Osteoblast (primary cell): Measurements from ENCODE around the gene SYNGR3. TPM values are rescaled to one million over a fixed set of nuclear protein-coding genes. Genes with fewer than 3 reads are reported as not detected.

Experiments
- DNase-seq: peaks from one replicate; pipeline ENCODE4 v3.0.0; 2011; ENCODE audit warnings: low spot score, mixed read lengths; ENCODE audit not compliant: insufficient read length; ENCODE audit errors: missing footprints
- H2AFZ ChIP-seq: 2 replicates; pipeline ENCODE4 v1.6.0; 2011; ENCODE audit warnings: mild to moderate bottlenecking, low read length
- H3K27ac ChIP-seq: 2 replicates; pipeline ENCODE4 v1.5.1; 2011; ENCODE audit warnings: mild to moderate bottlenecking, low read depth, low read length, moderate library complexity
- H3K27me3 ChIP-seq: 2 replicates; pipeline ENCODE4 v1.6.0; 2012; ENCODE audit warnings: mild to moderate bottlenecking, control low read depth, inconsistent platforms, low read length, moderate library complexity; ENCODE audit not compliant: insufficient read depth
- H3K36me3 ChIP-seq: 2 replicates; pipeline ENCODE4 v1.5.1; 2011; ENCODE audit warnings: mild to moderate bottlenecking, low read length, control low read depth, moderate library complexity; ENCODE audit not compliant: insufficient read depth
- H3K4me1 ChIP-seq: 2 replicates; pipeline ENCODE4 v1.5.1; 2011; ENCODE audit warnings: mild to moderate bottlenecking, low read length, control low read depth, moderate library complexity; ENCODE audit not compliant: insufficient read depth
- H3K4me2 ChIP-seq: 2 replicates; pipeline ENCODE4 v1.6.0; 2011; ENCODE audit warnings: mild to moderate bottlenecking, low read length; ENCODE audit not compliant: insufficient read depth
- H3K4me3 ChIP-seq: fragments of 200-600 bp; sonication (generic); 3 replicates; pipeline ENCODE4 v1.5.1; 2012; ENCODE audit warnings: mild to moderate bottlenecking, low read length, inconsistent platforms; ENCODE audit not compliant: insufficient read depth
- H3K79me2 ChIP-seq: 2 replicates; pipeline ENCODE4 v1.6.0; 2012; ENCODE audit warnings: mild to moderate bottlenecking, low read length, control low read depth, inconsistent platforms; ENCODE audit not compliant: insufficient read depth
- H3K9me3 ChIP-seq: 2 replicates; pipeline ENCODE4 v1.5.1; 2011; ENCODE audit warnings: low read depth, low read length, control low read depth
- H4K20me1 ChIP-seq: 2 replicates; pipeline ENCODE4 v1.6.0; 2012; ENCODE audit warnings: mild to moderate bottlenecking, low read length, control low read depth; ENCODE audit not compliant: insufficient read depth
- total RNA-seq: library from RNA; depleted of rRNA; stranded (reverse); fragments of >200 nt; gene quantifications from 2 replicates; pipeline ENCODE4 v1.2.3, GENCODE V29; 2012
- TF ChIP-seq, protein P1 (sequence below): IDR thresholded peaks from 2 replicates; pipeline ENCODE4 v1.5.1; 2011; ENCODE audit warnings: mild to moderate bottlenecking, low read depth, low read length, moderate library complexity; ENCODE audit errors: extremely low read depth

Gene SYNGR3
- total RNA-seq, 1 donor, result under 0.01 TPM

DNA sequence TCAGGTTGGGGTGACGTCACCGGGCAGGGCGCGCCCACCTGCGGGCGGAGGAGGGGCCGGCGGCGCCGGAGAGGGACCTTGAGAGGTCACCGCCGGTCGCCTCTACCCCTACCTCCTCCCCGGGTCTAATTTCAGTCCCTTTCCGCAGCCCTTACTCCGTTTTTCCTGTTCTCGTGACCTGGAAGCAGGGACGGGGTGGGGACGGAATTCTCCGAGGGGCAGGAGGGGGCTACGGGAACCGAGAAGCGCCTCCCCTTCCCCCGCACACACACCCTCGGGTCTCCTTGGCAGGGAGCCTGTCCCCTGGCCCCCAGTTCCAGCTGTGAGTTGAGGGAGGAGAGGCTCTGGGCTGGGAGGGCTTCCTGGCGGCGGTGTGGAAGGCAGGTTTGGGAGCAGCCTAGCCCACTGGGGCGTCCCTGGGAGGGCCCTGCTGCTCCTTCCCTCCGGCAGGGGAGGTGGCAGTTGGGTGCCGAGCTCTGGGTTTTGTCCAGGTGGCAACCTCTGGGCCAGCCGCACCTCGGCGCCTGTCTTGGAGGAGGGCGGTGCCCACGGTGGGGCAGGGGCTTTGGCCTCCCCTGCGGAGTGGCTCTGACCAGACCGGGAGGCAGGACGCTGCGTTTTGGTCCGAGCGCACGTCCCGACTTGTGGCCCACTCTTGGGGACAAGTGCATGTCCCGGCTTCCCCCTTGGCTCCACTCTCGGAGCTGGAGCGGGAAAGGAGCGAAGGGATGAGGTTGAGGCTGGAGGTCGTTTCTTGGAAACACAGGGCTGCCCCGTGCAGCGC is 773 bp downstream of the SYNGR3 start:
- Histone ChIP-seq H3K79me2 (peaks cover 4% of the 10 kb centered on the region), H3K27ac (no peak overlapping the region), H4K20me1 (no peaks in the 10 kb centered on the region), H3K9me3 (no peaks in the 10 kb centered on the region), H3K4me1 (peaks cover under 1% of the 10 kb centered on the region), H3K4me2 (no peak overlapping the region), H3K4me3 (no peak overlapping the region), H3K36me3 (peaks cover 11% of the 10 kb centered on the region), H2AFZ (no peak overlapping the region), H3K27me3 (peaks cover 29% of the 10 kb centered on the region)
- TF ChIP-seq, protein P1, sequence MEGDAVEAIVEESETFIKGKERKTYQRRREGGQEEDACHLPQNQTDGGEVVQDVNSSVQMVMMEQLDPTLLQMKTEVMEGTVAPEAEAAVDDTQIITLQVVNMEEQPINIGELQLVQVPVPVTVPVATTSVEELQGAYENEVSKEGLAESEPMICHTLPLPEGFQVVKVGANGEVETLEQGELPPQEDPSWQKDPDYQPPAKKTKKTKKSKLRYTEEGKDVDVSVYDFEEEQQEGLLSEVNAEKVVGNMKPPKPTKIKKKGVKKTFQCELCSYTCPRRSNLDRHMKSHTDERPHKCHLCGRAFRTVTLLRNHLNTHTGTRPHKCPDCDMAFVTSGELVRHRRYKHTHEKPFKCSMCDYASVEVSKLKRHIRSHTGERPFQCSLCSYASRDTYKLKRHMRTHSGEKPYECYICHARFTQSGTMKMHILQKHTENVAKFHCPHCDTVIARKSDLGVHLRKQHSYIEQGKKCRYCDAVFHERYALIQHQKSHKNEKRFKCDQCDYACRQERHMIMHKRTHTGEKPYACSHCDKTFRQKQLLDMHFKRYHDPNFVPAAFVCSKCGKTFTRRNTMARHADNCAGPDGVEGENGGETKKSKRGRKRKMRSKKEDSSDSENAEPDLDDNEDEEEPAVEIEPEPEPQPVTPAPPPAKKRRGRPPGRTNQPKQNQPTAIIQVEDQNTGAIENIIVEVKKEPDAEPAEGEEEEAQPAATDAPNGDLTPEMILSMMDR, result no peak
- no peak for DNase-seq

- Histone ChIP-seq H3K4me2 (no peak overlapping the region), H3K27me3 (peaks cover 29% of the 10 kb centered on the region)
- no peak for DNase-seq
These were observed 1.4 kb downstream of the SYNGR3 start for GRCh38 chr16:1991135-1991551.

GRCh38 chr16:1991588-1991947 is 1.8 kb downstream of the SYNGR3 start:
- no peaks in the 10 kb centered on the region for H4K20me1 ChIP-seq
- H3K4me1 ChIP-seq, result no peaks in the 10 kb centered on the region
- H3K27ac ChIP-seq, result no peak overlapping the region
- DNase-seq, result no peak
- peak overlapping the region; percentile 57 for H2AFZ ChIP-seq
- peak overlapping the region; percentile 67 for H3K4me2 ChIP-seq
- no peaks in the 10 kb centered on the region for H3K9me3 ChIP-seq
- H3K79me2 ChIP-seq, result no peaks in the 10 kb centered on the region
- peak overlapping the region; percentile 47 for H3K4me3 ChIP-seq
- peaks cover 29% of the 10 kb centered on the region for H3K27me3 ChIP-seq
- peaks cover 4% of the 10 kb centered on the region for H3K36me3 ChIP-seq
- TF ChIP-seq, protein P1, result no peak

More at GRCh38 chr16:1991135-1991551, 1.4 kb downstream of the SYNGR3 start:
- Histone ChIP-seq H3K4me1 (no peaks in the 10 kb centered on the region), H3K36me3 (peaks cover 9% of the 10 kb centered on the region), H4K20me1 (no peaks in the 10 kb centered on the region), H3K9me3 (no peaks in the 10 kb centered on the region), H3K4me3 (no peak overlapping the region), H3K79me2 (no peaks in the 10 kb centered on the region), H3K27ac (no peak overlapping the region), H2AFZ (no peak overlapping the region)
- TF ChIP-seq, protein P1, result no peak

- Histone ChIP-seq H4K20me1 (no peaks in the 10 kb centered on the region), H2AFZ (peak overlapping the region; percentile 57), H3K27ac (no peak overlapping the region), H3K4me2 (peak overlapping the region; percentile 67), H3K9me3 (no peaks in the 10 kb centered on the region), H3K79me2 (no peaks in the 10 kb centered on the region), H3K4me1 (no peaks in the 10 kb centered on the region), H3K4me3 (peak overlapping the region; percentile 47), H3K36me3 (peaks cover 5% of the 10 kb centered on the region), H3K27me3 (peaks cover 29% of the 10 kb centered on the region)
- TF ChIP-seq, protein P1, result no peak
- DNase-seq, result peak; percentile 100
These were observed 2.4 kb downstream of the SYNGR3 start for GRCh38 chr16:1991948-1992703.
